ENCODE results near the gene MAP6D1. TPM values are rescaled to one million over a fixed set of nuclear protein-coding genes. Genes with fewer than 3 reads are reported as not detected.

The MAP6D1 gene
- not detected for total RNA-seq

- DNase-seq (ENCODE audit: low spot score in 2 of 2) = no peak
- peaks cover 6 to 8% of the 10 kb centered on the region in 2 donors for H3K4me1 ChIP-seq
- peak within 1 kb of the TSS; percentile 75 to 90 for H3K4me3 ChIP-seq
- peaks cover 4 to 14% of the 10 kb centered on the region in 2 donors for H3K36me3 ChIP-seq
- peak; percentile 13 to 34 (median 21) for TF ChIP-seq CTCF (IDR thresholded peaks at IDR 0.05)
- intact Hi-C loops (cut with DNase I) = no loop called here
- H3K27ac ChIP-seq = peak within 1 kb of the TSS in 1 of 2 donors; percentile 41
- H3K9me3 ChIP-seq = no peaks in the 10 kb centered on the region
- H3K27me3 ChIP-seq = no peaks in the 10 kb centered on the region
Observed at GRCh38 chr3:183825456-183826161, at the start of gene MAP6D1. TSS of gene MAP6D1 (minus strand) at chr3:183825577. CDS start at chr3:183825547, 30 bp downstream.

- H3K36me3 ChIP-seq = peaks cover 0 to 3% of the 10 kb centered on the region in 2 donors
Observed at GRCh38 chr3:183873914-183874313, 48.5 kb upstream of the MAP6D1 start.

GRCh38 chr3:183871541-183871940 lies 46.2 kb upstream of the MAP6D1 start:
- H3K4me3 ChIP-seq = no peak overlapping the region
- no peaks in the 10 kb centered on the region for H3K4me1 ChIP-seq
- peaks cover 12 to 13% of the 10 kb centered on the region in 2 donors for H3K36me3 ChIP-seq
- intact Hi-C loops (cut with DNase I) = no loop called here
- no peak for TF ChIP-seq CTCF (IDR thresholded peaks at IDR 0.05)
- no peaks in the 10 kb centered on the region for H3K9me3 ChIP-seq
- no peaks in the 10 kb centered on the region for H3K27me3 ChIP-seq
- H3K27ac ChIP-seq = no peak overlapping the region
- DNase-seq (ENCODE audit: low spot score in 2 of 2) = no peak

More at GRCh38 chr3:183873914-183874313, 48.5 kb upstream of the MAP6D1 start:
- no peak for TF ChIP-seq CTCF (IDR thresholded peaks at IDR 0.05)
- H3K27me3 ChIP-seq = no peaks in the 10 kb centered on the region
- H3K27ac ChIP-seq = no peak overlapping the region
- H3K4me1 ChIP-seq = no peaks in the 10 kb centered on the region
- no peak overlapping the region for H3K4me3 ChIP-seq
- intact Hi-C loops (cut with DNase I) = no loop called here
- DNase-seq (ENCODE audit: low spot score in 2 of 2) = no peak
- no peaks in the 10 kb centered on the region for H3K9me3 ChIP-seq

- intact Hi-C loops (cut with DNase I) = no loop called here
- no peaks in the 10 kb centered on the region for H3K4me1 ChIP-seq
- H3K27me3 ChIP-seq = no peaks in the 10 kb centered on the region
- no peak for TF ChIP-seq CTCF (IDR thresholded peaks at IDR 0.05)
- no peak overlapping the region for H3K4me3 ChIP-seq
- no peak overlapping the region for H3K27ac ChIP-seq
- no peaks in the 10 kb centered on the region for H3K9me3 ChIP-seq
- H3K36me3 ChIP-seq = peaks cover 22 to 23% of the 10 kb centered on the region in 2 donors
- DNase-seq (ENCODE audit: low spot score in 2 of 2) = no peak
Observed at GRCh38 chr3:183870563-183870962, 45.2 kb upstream of the MAP6D1 start.

GRCh38 chr3:183868796-183869195 lies 43.4 kb upstream of the MAP6D1 start:
- Histone ChIP-seq H3K27ac (no peak overlapping the region), H3K36me3 (peaks cover 35 to 39% of the 10 kb centered on the region in 2 donors), H3K27me3 (no peaks in the 10 kb centered on the region), H3K4me3 (no peak overlapping the region), H3K4me1 (no peaks in the 10 kb centered on the region), H3K9me3 (no peaks in the 10 kb centered on the region)
- intact Hi-C loops (cut with DNase I) = no loop called here
- TF ChIP-seq CTCF (IDR thresholded peaks at IDR 0.05) = no peak
- DNase-seq (ENCODE audit: low spot score in 2 of 2) = no peak
